ENCODE data around the gene GSK3B.

GSK3B gene

DNA sequence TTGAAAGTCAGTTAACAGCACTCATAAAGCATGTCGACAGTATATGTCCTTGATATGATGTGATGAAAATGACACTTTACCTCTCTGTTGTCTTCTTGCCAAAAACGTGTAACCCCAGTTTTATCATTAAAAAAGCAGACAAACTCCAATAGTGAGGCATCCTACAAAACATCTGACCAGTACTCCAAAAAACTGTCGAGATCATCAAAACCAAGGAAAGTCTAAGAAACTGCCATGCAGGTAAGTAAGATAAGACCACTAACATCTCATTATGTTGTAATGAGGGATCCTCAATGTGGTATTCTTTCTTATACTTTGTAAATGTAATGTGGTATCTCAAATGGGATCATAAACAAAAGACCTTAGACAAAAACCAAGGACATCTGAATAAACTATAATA is 160.0 kb downstream of the GSK3B start:
- H3K4me3 Mint-ChIP-seq, result no peak overlapping the region
- H3K4me1 Mint-ChIP-seq, result peaks cover 5% of the 10 kb centered on the region

DNA sequence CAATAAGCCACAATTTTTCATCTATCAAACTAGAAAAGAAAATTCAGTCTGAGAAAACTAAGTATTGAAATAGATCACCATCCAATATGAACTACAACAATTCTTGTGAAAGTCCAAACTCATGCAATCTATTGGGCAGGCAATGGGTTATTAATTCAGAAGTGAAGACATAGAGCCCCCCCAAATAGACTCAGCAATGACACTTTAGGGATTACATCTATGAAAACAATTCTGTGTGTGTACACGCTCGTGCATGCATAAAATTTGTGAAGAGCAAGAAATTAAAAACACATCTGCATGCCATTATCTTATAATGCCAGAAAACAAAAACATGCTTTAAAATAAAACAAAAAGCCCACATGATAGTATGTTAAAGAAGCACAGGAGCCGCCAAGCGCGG is 161.0 kb downstream of the GSK3B start:
- H3K9me3 Mint-ChIP-seq, result peaks cover 6% of the 10 kb centered on the region
- H3K27ac Mint-ChIP-seq, result no peak overlapping the region
- no peak for DNase-seq
- TF ChIP-seq, protein P1, sequence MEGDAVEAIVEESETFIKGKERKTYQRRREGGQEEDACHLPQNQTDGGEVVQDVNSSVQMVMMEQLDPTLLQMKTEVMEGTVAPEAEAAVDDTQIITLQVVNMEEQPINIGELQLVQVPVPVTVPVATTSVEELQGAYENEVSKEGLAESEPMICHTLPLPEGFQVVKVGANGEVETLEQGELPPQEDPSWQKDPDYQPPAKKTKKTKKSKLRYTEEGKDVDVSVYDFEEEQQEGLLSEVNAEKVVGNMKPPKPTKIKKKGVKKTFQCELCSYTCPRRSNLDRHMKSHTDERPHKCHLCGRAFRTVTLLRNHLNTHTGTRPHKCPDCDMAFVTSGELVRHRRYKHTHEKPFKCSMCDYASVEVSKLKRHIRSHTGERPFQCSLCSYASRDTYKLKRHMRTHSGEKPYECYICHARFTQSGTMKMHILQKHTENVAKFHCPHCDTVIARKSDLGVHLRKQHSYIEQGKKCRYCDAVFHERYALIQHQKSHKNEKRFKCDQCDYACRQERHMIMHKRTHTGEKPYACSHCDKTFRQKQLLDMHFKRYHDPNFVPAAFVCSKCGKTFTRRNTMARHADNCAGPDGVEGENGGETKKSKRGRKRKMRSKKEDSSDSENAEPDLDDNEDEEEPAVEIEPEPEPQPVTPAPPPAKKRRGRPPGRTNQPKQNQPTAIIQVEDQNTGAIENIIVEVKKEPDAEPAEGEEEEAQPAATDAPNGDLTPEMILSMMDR (IDR thresholded peaks at IDR 0.05), result no peak
- H3K36me3 Mint-ChIP-seq (ENCODE audit: low read depth), result peaks cover 38% of the 10 kb centered on the region
- H3K27me3 Mint-ChIP-seq (ENCODE audit: low read depth, poor library complexity), result no peaks in the 10 kb centered on the region
- H3K4me3 Mint-ChIP-seq, result no peak overlapping the region
- peaks cover 5% of the 10 kb centered on the region for H3K4me1 Mint-ChIP-seq

More for the DNA sequence above, 160.0 kb downstream of the GSK3B start:
- Mint-ChIP-seq H3K27ac (no peak overlapping the region), H3K27me3 (ENCODE audit: low read depth, poor library complexity) (no peaks in the 10 kb centered on the region), H3K9me3 (peaks cover 6% of the 10 kb centered on the region), H3K36me3 (ENCODE audit: low read depth) (peaks cover 38% of the 10 kb centered on the region)
- no peak for DNase-seq
- TF ChIP-seq, protein P1 (IDR thresholded peaks at IDR 0.05), result no peak

DNA sequence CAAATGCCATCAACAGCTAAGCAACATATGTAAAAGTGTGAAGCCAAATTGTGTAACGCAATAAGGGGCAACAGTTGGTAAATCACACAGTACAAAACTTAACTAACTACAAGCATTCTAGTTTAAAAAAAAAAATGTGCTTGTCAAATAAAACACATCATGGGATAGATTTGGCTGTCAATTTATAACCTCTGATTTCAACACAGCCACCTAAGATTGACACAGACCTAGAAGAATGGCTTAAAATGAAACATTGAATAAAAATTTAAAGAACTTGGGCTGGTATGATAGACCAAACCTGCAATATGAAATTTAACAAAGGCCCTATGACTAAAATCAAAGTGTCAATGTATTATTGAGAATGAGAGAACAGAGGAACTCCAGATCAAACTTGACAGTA is 164.0 kb downstream of the GSK3B start:
- Mint-ChIP-seq H3K4me1 (no peaks in the 10 kb centered on the region), H3K4me3 (no peak overlapping the region), H3K27me3 (ENCODE audit: low read depth, poor library complexity) (no peaks in the 10 kb centered on the region), H3K27ac (no peak overlapping the region), H3K9me3 (no peaks in the 10 kb centered on the region), H3K36me3 (ENCODE audit: low read depth) (peaks cover 20% of the 10 kb centered on the region)
- no peak for DNase-seq
- TF ChIP-seq, protein P1 (IDR thresholded peaks at IDR 0.05), result no peak

DNA sequence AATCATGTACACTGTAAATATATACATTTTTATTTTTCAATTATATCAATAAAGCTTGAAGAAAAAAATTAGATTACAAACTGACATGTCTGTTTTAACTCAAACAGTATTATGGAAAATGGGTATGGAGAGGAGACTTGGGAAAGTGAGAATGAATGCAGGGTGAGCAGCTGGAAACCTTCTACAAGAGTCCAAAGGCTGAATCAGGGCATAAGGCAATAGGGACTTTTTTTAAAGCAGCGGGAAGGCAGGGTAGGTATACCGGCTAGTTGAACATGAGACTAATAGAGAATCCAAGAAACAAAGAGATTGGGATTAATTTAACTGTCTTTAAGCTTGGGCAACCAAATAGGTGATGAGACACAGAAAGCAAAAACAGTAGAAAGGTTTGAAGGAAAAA is 167.1 kb downstream of the GSK3B start:
- no peak for DNase-seq
- H3K36me3 Mint-ChIP-seq (ENCODE audit: low read depth), result peaks cover 22% of the 10 kb centered on the region
- no peaks in the 10 kb centered on the region for H3K27me3 Mint-ChIP-seq (ENCODE audit: low read depth, poor library complexity)
- TF ChIP-seq, protein P1 (IDR thresholded peaks at IDR 0.05), result no peak
- no peaks in the 10 kb centered on the region for H3K4me1 Mint-ChIP-seq
- H3K27ac Mint-ChIP-seq, result no peak overlapping the region
- H3K9me3 Mint-ChIP-seq, result peaks cover 6% of the 10 kb centered on the region
- no peak overlapping the region for H3K4me3 Mint-ChIP-seq

DNA sequence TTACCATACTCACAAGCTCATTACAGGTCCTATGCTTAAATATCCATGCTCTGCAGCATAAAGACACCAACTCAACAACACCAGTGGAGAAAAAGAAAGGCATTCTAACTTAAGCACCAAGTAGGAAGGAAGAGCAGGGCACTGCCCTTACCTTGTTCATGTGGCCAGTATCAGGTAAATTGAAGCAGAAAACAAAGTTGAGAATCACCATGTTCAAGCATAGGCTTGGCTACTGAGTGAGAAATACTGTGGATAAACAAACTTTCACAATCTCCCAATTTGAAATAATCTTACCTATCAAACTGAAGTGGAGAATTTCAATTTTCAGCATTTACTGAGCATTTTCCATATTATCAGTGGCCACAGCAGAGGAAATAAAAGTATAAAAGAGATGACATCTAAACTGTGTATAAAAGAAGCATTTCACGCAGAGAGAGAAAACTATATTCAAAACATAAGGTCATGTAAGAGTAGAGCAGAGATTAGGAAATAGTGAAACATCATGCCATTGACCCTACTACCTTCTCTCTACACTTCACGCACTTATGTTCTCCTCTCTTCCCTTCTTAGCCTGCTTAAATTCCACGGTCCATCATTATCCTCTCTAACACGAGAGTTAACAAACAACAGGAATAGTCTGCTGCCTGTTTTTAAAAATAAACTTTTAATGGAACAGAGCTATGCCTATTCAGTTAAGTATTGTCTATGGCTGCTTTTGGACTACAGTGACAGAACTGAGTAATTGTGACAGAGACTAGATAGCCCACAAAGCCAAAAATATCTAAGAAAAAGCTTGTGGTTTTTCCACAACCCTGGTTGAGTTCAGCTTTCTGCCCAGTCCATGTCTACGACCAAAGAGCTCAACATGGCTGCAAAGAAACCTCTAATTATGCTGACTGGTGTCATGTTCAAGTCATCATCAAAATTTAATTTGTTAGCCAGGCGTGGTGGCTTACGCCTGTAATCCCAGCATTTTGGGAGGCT is 169.8 kb downstream of the GSK3B start:
- peaks cover 47% of the 10 kb centered on the region for H3K36me3 Mint-ChIP-seq (ENCODE audit: low read depth)
- peak overlapping the region; percentile 29 for H3K27ac Mint-ChIP-seq
- TF ChIP-seq, protein P1 (IDR thresholded peaks at IDR 0.05), result no peak
- peaks cover 3% of the 10 kb centered on the region for H3K27me3 Mint-ChIP-seq (ENCODE audit: low read depth, poor library complexity)
- no peak overlapping the region for H3K4me3 Mint-ChIP-seq
- no peaks in the 10 kb centered on the region for H3K4me1 Mint-ChIP-seq
- H3K9me3 Mint-ChIP-seq, result peaks cover 32% of the 10 kb centered on the region
- DNase-seq, result no peak
